ENCODE measurements around the gene NEUROD6. TPM values are rescaled to one million over a fixed set of nuclear protein-coding genes. Genes with fewer than 3 reads are reported as not detected.

The NEUROD6 gene
- total RNA-seq, 1 donor from 2014 or later: not detected

DNA sequence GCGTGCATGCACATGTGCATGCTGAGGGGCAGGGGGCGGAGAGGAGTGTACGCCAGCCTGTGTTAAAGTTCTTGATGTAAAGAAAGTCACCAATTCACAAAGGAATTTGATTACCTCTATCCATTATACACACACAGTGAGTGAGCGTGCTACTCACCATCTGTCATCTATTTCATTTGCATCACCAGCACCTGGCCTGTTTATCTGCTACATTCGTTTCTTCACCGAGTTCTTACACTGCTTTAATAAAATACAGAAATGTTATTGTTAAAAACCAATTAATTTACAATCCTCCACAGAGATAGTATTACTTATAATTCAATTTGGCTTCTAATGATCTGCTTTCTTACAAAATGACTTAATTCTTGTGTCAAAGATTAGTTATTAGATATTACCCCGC is 32.6 kb downstream of the NEUROD6 start:
- DNase-seq (ENCODE audit: low spot score): no peak
- Mint-ChIP-seq H3K9me3 (ENCODE audit: low read depth) (no peaks in the 10 kb centered on the region), H3K4me3 (ENCODE audit: unreplicated experiment) (no peak overlapping the region), H3K36me3 (ENCODE audit: low read depth) (no peaks in the 10 kb centered on the region), H3K4me1 (ENCODE audit: low read depth) (no peaks in the 10 kb centered on the region), H3K27ac (ENCODE audit: unreplicated experiment) (no peak overlapping the region), H3K27me3 (ENCODE audit: low read depth) (peaks cover 22% of the 10 kb centered on the region)
- no peak for TF ChIP-seq CTCF (IDR thresholded peaks at IDR 0.05)

DNA sequence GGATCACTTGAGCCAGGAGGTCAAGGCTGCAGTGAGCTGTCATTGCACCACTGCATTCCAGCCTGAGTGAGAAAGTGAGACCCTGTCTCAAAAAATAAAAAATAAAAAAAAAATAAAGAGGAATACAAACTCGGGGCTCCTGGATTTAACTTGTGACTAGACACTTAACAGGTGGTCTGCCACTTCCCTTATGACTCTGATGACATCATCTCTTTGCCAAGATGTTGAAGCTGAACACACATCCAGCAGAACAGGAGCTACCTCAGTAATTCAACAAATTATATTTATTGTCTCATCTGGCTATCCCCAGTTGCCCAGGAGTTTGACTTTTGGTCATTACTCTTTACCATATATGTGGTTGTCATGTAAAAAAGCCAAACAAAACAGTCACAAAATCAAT is 35.3 kb downstream of the NEUROD6 start:
- no peaks in the 10 kb centered on the region for H3K36me3 Mint-ChIP-seq (ENCODE audit: low read depth)
- no peaks in the 10 kb centered on the region for H3K4me1 Mint-ChIP-seq (ENCODE audit: low read depth)
- no peaks in the 10 kb centered on the region for H3K9me3 Mint-ChIP-seq (ENCODE audit: low read depth)
- TF ChIP-seq CTCF (IDR thresholded peaks at IDR 0.05): no peak
- H3K4me3 Mint-ChIP-seq (ENCODE audit: unreplicated experiment): no peak overlapping the region
- no peak overlapping the region for H3K27ac Mint-ChIP-seq (ENCODE audit: unreplicated experiment)
- DNase-seq (ENCODE audit: low spot score): no peak
- peaks cover 16% of the 10 kb centered on the region for H3K27me3 Mint-ChIP-seq (ENCODE audit: low read depth)

DNA sequence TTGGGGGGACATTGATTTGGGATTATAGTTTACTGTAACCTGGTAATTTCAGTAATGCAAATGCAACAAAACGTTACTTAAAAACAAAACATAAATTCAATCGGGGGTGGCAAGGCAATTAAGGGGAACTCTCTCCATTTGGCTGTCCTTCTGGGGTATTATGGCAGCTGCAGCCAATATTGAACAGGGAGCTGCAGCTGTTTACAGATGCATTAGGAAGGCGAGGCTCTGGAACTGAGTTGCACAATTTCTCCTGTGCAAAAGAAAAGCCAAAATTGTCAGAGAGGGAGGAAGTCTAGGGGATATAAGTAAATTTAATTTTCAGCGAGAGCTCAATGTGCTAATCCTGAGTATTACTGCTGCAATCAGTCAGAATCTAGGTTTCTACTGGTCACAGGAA is 36.1 kb downstream of the NEUROD6 start:
- DNase-seq (ENCODE audit: low spot score): no peak
- TF ChIP-seq CTCF (IDR thresholded peaks at IDR 0.05): no peak
- H3K36me3 Mint-ChIP-seq (ENCODE audit: low read depth): no peaks in the 10 kb centered on the region
- no peaks in the 10 kb centered on the region for H3K4me1 Mint-ChIP-seq (ENCODE audit: low read depth)
- no peak overlapping the region for H3K27ac Mint-ChIP-seq (ENCODE audit: unreplicated experiment)
- no peaks in the 10 kb centered on the region for H3K9me3 Mint-ChIP-seq (ENCODE audit: low read depth)
- peaks cover 13% of the 10 kb centered on the region for H3K27me3 Mint-ChIP-seq (ENCODE audit: low read depth)
- H3K4me3 Mint-ChIP-seq (ENCODE audit: unreplicated experiment): no peak overlapping the region

DNA sequence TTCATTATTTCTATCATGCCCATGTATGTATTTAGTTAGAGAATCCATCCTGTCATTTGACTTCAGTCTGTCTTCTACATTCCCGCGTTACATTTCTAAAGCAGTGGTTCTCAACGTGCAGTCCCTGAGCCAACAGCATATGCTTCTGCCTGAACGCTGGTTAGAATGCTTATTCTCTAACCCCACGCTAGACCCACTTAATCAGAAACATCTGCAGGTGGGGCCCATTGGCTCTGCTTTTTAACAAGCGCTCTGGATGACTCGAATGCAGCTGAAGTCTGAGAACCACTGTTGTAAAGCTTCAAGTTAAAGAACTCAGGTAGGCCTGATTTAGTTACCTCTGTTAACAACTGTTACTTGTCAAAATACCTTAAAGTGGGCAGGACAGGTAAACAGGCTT is 38.2 kb downstream of the NEUROD6 start:
- peaks cover 11% of the 10 kb centered on the region for H3K27me3 Mint-ChIP-seq (ENCODE audit: low read depth)
- DNase-seq (ENCODE audit: low spot score): no peak
- no peak for TF ChIP-seq CTCF (IDR thresholded peaks at IDR 0.05)
- no peaks in the 10 kb centered on the region for H3K36me3 Mint-ChIP-seq (ENCODE audit: low read depth)
- no peak overlapping the region for H3K27ac Mint-ChIP-seq (ENCODE audit: unreplicated experiment)
- H3K4me3 Mint-ChIP-seq (ENCODE audit: unreplicated experiment): no peak overlapping the region
- H3K9me3 Mint-ChIP-seq (ENCODE audit: low read depth): peaks cover 3% of the 10 kb centered on the region
- H3K4me1 Mint-ChIP-seq (ENCODE audit: low read depth): no peaks in the 10 kb centered on the region

GRCh38 chr7:31299336-31299735 is 41.2 kb downstream of the NEUROD6 start:
- Mint-ChIP-seq H3K4me1 (ENCODE audit: low read depth) (no peaks in the 10 kb centered on the region), H3K27me3 (ENCODE audit: low read depth) (peaks cover 6% of the 10 kb centered on the region), H3K4me3 (ENCODE audit: unreplicated experiment) (no peak overlapping the region), H3K36me3 (ENCODE audit: low read depth) (no peaks in the 10 kb centered on the region), H3K27ac (ENCODE audit: unreplicated experiment) (no peak overlapping the region), H3K9me3 (ENCODE audit: low read depth) (peaks cover 3% of the 10 kb centered on the region)
- DNase-seq (ENCODE audit: low spot score): no peak
- TF ChIP-seq CTCF (IDR thresholded peaks at IDR 0.05): no peak
